ENCODE data around the gene IGSF3.
"Not testable (repeated sequence)": the region's sequence is repeated elsewhere in the genome, so short reads cannot be mapped to it uniquely, and the experiment has no call there.

Gene IGSF3

GRCh38 chr1:116572099-116572498 is 95.4 kb downstream of the IGSF3 start:
- Histone ChIP-seq H3K4me1 (ENCODE audit: control insufficient read depth, insufficient read depth, low read length) (peaks cover 17% of the 10 kb centered on the region), H3K27ac (ENCODE audit: low read depth, low read length) (no peak overlapping the region), H3K4me3 (ENCODE audit: low read depth, low read length) (peak overlapping the region; percentile 93; the same call in 1 of the 2 replicates), H3K9ac (ENCODE audit: low read length) (no peak overlapping the region), H3K27me3 (ENCODE audit: control insufficient read depth, insufficient read depth, low read length) (peaks cover 9% of the 10 kb centered on the region), H3K9me3 (ENCODE audit: control insufficient read depth, insufficient read depth, low read depth, low read length) (no peaks in the 10 kb centered on the region), H3K36me3 (ENCODE audit: control insufficient read depth, insufficient read depth, low read length) (0 out of 2 replicates have a peak, but pooled peaks cover 3% of the 10 kb centered on the region)

- Histone ChIP-seq H3K36me3 (ENCODE audit: control insufficient read depth, insufficient read depth, low read length) (no peaks in the 10 kb centered on the region), H3K4me1 (ENCODE audit: control insufficient read depth, insufficient read depth, low read length) (peaks cover 17% of the 10 kb centered on the region), H3K9ac (ENCODE audit: low read length) (peak overlapping the region; percentile 50), H3K27me3 (ENCODE audit: control insufficient read depth, insufficient read depth, low read length) (peaks cover 9% of the 10 kb centered on the region), H3K4me3 (ENCODE audit: low read depth, low read length) (peak overlapping the region; percentile 93), H3K27ac (ENCODE audit: low read depth, low read length) (no peak overlapping the region; the same call in 1 of the 2 replicates), H3K9me3 (ENCODE audit: control insufficient read depth, insufficient read depth, low read depth, low read length) (no peaks in the 10 kb centered on the region)
Measured at GRCh38 chr1:116571215-116571919, 96.2 kb downstream of the IGSF3 start.

DNA sequence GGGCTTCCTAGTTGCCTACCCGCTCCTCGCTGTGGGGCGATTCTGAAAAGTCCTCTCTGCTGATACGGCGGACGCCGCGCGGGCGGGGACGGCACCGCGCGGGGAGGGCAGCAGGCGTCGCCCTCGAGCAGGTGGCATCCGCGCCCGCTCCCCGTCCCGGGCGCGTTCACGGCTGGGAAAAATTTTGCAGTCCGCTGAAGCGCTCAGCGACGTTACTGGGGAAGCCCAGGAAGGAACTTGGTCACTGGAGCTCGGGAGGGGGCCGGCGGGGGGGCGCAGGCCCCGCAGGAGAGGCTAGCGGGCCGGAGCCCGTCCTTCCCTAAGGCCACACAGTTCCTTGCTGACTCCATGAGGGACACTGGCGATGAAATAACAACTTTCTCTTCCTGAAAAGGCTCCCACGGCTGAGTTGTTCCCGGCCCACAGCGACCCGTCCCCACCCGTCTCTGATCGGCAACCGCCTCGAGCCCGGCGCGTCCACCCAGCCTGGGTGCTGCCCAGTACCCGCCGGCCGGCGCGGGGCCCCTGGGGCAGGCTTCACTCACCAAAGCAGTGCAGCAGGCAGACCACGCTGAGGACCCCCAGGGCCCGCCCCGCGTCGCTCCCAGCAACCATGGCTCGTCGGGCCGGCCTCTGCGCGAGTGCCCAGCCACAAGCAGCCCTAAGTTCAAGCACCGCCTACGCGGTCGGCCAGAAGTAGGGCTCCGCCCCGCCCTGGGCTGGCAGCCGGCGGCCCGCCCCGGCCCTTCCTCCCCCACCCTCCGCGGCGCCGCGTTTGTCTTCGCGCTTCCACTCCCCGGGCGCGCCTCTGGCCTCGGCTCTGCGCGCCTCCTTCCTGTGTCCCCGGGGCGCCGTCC is 96.9 kb downstream of the IGSF3 start, which contains the start of gene CD58:
Gene CD58, minus strand, starts transcription at position 669 of the 857 bp plus-strand sequence. Its CDS starts 54 bp downstream, at position 615.
- Histone ChIP-seq H3K27ac (ENCODE audit: low read depth, low read length) (peak within 1 kb of the TSS; percentile 67; the same call in 1 of the 2 replicates), H3K36me3 (ENCODE audit: control insufficient read depth, insufficient read depth, low read length) (no peaks in the 10 kb centered on the region), H3K4me1 (ENCODE audit: control insufficient read depth, insufficient read depth, low read length) (peaks cover 17% of the 10 kb centered on the region), H3K4me3 (ENCODE audit: low read depth, low read length) (peak within 1 kb of the TSS; percentile 93), H3K27me3 (ENCODE audit: control insufficient read depth, insufficient read depth, low read length) (peaks cover 9% of the 10 kb centered on the region), H3K9me3 (ENCODE audit: control insufficient read depth, insufficient read depth, low read depth, low read length) (no peaks in the 10 kb centered on the region), H3K9ac (ENCODE audit: low read length) (peak within 1 kb of the TSS; percentile 76)

DNA sequence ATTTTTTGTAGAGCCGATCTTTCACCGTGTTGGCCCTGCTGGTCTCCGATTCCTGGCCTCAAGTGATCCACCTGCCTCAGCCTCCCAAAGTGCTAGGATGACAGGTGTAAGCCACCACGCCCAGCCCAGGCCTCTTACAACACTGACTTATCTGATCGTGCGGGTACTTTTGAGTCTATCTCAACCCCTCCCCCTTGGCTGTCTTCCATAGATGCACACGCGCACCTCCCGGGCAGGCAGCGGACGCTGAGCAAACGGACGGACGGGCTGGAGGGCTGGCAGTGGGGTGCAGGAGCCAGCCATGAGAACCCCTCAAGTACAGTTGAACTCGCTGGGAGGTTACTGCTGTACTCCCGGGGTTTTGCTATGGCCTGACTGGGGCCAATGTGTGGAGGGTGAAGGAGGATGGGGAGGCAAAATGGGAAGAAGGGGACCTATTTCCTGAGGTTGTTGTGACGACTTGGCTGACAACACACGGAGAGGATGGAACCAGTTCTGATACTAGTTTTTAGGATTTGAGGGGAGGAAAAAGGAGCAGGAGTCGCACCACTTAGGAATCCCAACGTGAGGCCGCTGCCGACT is 97.7 kb downstream of the IGSF3 start:
- Histone ChIP-seq H3K4me1 (ENCODE audit: control insufficient read depth, insufficient read depth, low read length) (peaks cover 17% of the 10 kb centered on the region), H3K36me3 (ENCODE audit: control insufficient read depth, insufficient read depth, low read length) (no peaks in the 10 kb centered on the region), H3K4me3 (ENCODE audit: low read depth, low read length) (peak overlapping the region; percentile 93), H3K27ac (ENCODE audit: low read depth, low read length) (no peak overlapping the region), H3K9ac (ENCODE audit: low read length) (peak overlapping the region; percentile 0), H3K9me3 (ENCODE audit: control insufficient read depth, insufficient read depth, low read depth, low read length) (peaks cover under 1% of the 10 kb centered on the region; the same call in 1 of the 2 replicates), H3K27me3 (ENCODE audit: control insufficient read depth, insufficient read depth, low read length) (peaks cover 9% of the 10 kb centered on the region)

DNA sequence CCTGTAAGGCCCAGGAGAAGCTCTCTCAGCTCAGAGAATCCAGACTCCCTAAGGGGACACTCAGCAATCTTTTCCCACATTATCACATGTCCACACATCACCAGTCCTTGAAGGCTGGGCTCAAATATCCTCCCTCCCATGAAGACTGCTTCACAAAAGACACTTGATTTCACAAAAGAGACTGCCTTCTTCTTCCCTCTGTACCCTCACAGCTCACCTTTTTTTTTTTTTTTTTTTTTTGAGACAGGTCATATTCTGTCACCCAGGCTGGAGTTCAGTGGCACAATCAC is 98.2 kb downstream of the IGSF3 start:
- Histone ChIP-seq H3K27me3 (ENCODE audit: control insufficient read depth, insufficient read depth, low read length) (peaks cover 9% of the 10 kb centered on the region), H3K4me3 (ENCODE audit: low read depth, low read length) (no peak overlapping the region), H3K36me3 (ENCODE audit: control insufficient read depth, insufficient read depth, low read length) (no peaks in the 10 kb centered on the region), H3K27ac (ENCODE audit: low read depth, low read length) (no peak overlapping the region), H3K9ac (ENCODE audit: low read length) (no peak overlapping the region), H3K4me1 (ENCODE audit: control insufficient read depth, insufficient read depth, low read length) (peaks cover 17% of the 10 kb centered on the region), H3K9me3 (ENCODE audit: control insufficient read depth, insufficient read depth, low read depth, low read length) (peaks cover 4% of the 10 kb centered on the region; the same call in 1 of the 2 replicates)

DNA sequence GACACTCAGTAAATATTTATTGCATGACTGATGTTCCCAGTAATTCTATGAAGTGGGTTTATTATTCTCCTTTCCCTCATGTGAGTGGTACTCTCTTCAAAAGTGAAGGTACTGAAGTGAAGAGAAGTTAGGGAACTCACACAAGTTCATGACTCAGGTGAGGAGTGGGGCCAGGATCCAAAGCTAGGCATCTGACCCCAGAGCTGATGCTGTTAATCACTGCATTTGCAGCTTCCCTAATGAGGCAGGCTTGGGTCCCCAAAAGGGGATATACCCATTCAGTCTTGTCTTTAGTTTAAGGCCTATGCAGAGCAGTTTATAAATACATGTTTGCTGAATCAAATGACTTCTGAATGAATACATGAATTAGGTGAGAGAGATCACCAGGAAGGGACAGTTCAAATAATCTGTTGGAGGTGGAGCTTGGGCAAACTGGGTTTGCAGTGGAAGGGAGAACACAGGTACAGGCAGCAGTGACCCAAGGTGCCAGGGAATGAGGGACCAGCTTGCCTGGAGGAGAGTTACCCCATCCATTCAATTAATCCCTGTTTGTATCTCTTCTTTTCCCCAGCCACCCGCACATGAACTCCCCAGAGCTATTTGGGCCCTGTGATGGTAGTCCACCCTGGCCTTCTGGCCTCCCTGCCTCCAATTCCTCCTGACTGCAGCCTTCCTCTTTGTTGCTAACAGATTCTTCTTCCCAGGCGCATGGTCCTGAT is 98.7 kb downstream of the IGSF3 start:
- Histone ChIP-seq H3K9ac (ENCODE audit: low read length) (no peak overlapping the region), H3K27me3 (ENCODE audit: control insufficient read depth, insufficient read depth, low read length) (peaks cover 9% of the 10 kb centered on the region), H3K36me3 (ENCODE audit: control insufficient read depth, insufficient read depth, low read length) (no peaks in the 10 kb centered on the region), H3K9me3 (ENCODE audit: control insufficient read depth, insufficient read depth, low read depth, low read length) (peaks cover 7% of the 10 kb centered on the region; the same call in 1 of the 2 replicates), H3K4me1 (ENCODE audit: control insufficient read depth, insufficient read depth, low read length) (peaks cover 17% of the 10 kb centered on the region), H3K4me3 (ENCODE audit: low read depth, low read length) (no peak overlapping the region), H3K27ac (ENCODE audit: low read depth, low read length) (no peak overlapping the region)

- H3K9me3 ChIP-seq (ENCODE audit: control insufficient read depth, insufficient read depth, low read depth, low read length) = peaks cover 14% of the 10 kb centered on the region
- no peaks in the 10 kb centered on the region for H3K36me3 ChIP-seq (ENCODE audit: control insufficient read depth, insufficient read depth, low read length)
- no peak overlapping the region for H3K9ac ChIP-seq (ENCODE audit: low read length)
- peaks cover 17% of the 10 kb centered on the region for H3K4me1 ChIP-seq (ENCODE audit: control insufficient read depth, insufficient read depth, low read length)
- H3K27ac ChIP-seq (ENCODE audit: low read depth, low read length) = no peak overlapping the region
- no peak overlapping the region for H3K4me3 ChIP-seq (ENCODE audit: low read depth, low read length)
- peaks cover 9% of the 10 kb centered on the region for H3K27me3 ChIP-seq (ENCODE audit: control insufficient read depth, insufficient read depth, low read length)
Measured at GRCh38 chr1:116567790-116568661, 99.5 kb downstream of the IGSF3 start.

GRCh38 chr1:116565222-116565621 is 102.3 kb downstream of the IGSF3 start:
- no peaks in the 10 kb centered on the region for H3K27me3 ChIP-seq (ENCODE audit: control insufficient read depth, insufficient read depth, low read length)
- H3K4me3 ChIP-seq (ENCODE audit: low read depth, low read length) = no peak overlapping the region
- H3K9me3 ChIP-seq (ENCODE audit: control insufficient read depth, insufficient read depth, low read depth, low read length) = peaks cover 21% of the 10 kb centered on the region
- no peaks in the 10 kb centered on the region for H3K36me3 ChIP-seq (ENCODE audit: control insufficient read depth, insufficient read depth, low read length)
- peaks cover 5% of the 10 kb centered on the region for H3K4me1 ChIP-seq (ENCODE audit: control insufficient read depth, insufficient read depth, low read length)
- H3K27ac ChIP-seq (ENCODE audit: low read depth, low read length) = no peak overlapping the region
- H3K9ac ChIP-seq (ENCODE audit: low read length) = no peak overlapping the region

DNA sequence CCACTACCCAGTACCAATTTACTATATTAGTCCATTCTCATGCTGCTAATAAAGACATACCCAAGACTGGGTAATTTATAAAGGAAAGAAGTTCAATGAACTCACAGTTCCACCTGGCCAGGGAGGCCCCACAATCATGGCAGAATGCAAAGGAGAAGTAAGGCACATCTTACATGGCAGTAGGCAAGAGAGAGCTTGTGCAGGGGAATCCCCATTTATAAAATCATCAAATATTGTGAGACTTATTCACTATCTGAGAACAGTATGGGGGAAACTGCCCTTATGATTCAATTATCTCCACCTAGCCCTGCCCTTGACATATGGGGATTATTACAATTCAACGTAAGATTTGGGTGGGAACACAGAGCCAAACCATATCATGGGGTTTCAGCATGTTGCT is 103.1 kb downstream of the IGSF3 start:
- H3K27ac ChIP-seq (ENCODE audit: low read depth, low read length) = no peak overlapping the region

DNA sequence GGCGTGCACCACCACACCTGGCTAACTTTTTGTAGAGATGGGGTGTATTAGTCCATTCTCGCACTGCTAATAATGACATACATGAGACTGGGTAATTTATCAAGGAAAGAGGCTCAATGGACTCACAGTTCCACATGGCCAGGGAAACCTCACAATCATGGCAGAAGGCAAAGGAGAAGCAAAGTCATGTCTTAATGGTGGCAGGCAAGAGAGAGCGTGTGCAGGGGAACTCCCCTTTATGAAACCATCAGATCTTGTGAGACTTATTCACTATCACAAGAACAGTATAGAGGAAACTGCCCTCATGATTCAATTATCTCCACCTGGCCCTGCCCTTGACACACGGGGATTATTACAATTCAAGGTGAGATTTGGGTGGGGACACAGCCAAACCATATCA is 105.1 kb downstream of the IGSF3 start:
- not testable (repeated sequence) for H3K9ac ChIP-seq (ENCODE audit: low read length); H3K36me3 ChIP-seq (ENCODE audit: control insufficient read depth, insufficient read depth, low read length); H3K27me3 ChIP-seq (ENCODE audit: control insufficient read depth, insufficient read depth, low read length); H3K27ac ChIP-seq (ENCODE audit: low read depth, low read length); H3K4me3 ChIP-seq (ENCODE audit: low read depth, low read length); H3K4me1 ChIP-seq (ENCODE audit: control insufficient read depth, insufficient read depth, low read length)
- peaks cover 21% of the 10 kb centered on the region for H3K9me3 ChIP-seq (ENCODE audit: control insufficient read depth, insufficient read depth, low read depth, low read length)

More for the DNA sequence above, 103.1 kb downstream of the IGSF3 start:
- Histone ChIP-seq H3K4me1 (ENCODE audit: control insufficient read depth, insufficient read depth, low read length) (no peaks in the 10 kb centered on the region), H3K9me3 (ENCODE audit: control insufficient read depth, insufficient read depth, low read depth, low read length) (peaks cover 21% of the 10 kb centered on the region), H3K36me3 (ENCODE audit: control insufficient read depth, insufficient read depth, low read length) (no peaks in the 10 kb centered on the region), H3K27me3 (ENCODE audit: control insufficient read depth, insufficient read depth, low read length) (no peaks in the 10 kb centered on the region), H3K9ac (ENCODE audit: low read length) (no peak overlapping the region), H3K4me3 (ENCODE audit: low read depth, low read length) (no peak overlapping the region)
